Activated CD4-positive, alpha-beta T cell treated with anti-CD3 and anti-CD28 coated beads, Interleukin-2, amount 50 U/mL, for 1 hour (primary cell): ENCODE data around the gene CRB3.
"Not testable (repeated sequence)": the region's sequence is repeated elsewhere in the genome, so short reads cannot be mapped to it uniquely, and the experiment has no call there.

Experiments used
- DNase-seq: peaks from one replicate; pipeline ENCODE4 v3.0.0-alpha.2; 2020

Gene CRB3, protein sequence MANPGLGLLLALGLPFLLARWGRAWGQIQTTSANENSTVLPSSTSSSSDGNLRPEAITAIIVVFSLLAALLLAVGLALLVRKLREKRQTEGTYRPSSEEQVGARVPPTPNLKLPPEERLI

DNA sequence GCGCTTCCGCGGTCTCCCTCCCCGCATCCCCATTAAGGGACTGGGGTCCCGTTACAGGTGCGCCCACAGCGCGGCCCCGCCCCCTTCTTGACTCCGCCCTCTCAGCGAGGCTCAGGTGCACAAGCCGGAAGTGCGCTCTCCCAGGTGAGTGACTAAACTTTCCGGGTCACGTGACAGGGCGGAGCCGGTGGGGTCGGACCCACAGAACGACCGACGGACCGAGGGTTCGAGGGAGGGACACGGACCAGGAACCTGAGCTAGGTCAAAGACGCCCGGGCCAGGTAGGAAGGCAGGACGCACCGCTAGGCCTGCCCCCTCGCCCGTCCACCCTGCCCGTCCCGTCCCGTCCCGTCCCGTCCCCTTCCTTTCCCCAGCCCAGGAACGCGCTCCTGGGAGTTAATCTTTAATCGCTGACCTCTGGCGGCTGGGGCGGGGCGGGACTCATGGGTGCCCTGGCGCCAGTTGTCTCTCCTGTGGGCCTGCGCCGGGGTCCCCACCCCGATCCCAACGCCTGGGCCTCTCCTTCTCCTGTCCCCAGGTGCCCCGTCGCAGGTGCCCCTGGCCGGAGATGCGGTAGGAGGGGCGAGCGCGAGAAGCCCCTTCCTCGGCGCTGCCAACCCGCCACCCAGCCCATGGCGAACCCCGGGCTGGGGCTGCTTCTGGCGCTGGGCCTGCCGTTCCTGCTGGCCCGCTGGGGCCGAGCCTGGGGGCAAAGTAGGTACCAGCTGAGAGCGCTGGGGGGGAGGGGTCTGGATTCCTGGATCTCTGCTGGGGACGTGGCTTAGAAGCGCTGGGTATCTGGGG lies at the start of gene CRB3:
Gene CRB3, plus strand, starts transcription at position 202 of the 804 bp plus-strand sequence. Its CDS starts 431 bp downstream, at position 633.
- peak; percentile 66 for DNase-seq

DNA sequence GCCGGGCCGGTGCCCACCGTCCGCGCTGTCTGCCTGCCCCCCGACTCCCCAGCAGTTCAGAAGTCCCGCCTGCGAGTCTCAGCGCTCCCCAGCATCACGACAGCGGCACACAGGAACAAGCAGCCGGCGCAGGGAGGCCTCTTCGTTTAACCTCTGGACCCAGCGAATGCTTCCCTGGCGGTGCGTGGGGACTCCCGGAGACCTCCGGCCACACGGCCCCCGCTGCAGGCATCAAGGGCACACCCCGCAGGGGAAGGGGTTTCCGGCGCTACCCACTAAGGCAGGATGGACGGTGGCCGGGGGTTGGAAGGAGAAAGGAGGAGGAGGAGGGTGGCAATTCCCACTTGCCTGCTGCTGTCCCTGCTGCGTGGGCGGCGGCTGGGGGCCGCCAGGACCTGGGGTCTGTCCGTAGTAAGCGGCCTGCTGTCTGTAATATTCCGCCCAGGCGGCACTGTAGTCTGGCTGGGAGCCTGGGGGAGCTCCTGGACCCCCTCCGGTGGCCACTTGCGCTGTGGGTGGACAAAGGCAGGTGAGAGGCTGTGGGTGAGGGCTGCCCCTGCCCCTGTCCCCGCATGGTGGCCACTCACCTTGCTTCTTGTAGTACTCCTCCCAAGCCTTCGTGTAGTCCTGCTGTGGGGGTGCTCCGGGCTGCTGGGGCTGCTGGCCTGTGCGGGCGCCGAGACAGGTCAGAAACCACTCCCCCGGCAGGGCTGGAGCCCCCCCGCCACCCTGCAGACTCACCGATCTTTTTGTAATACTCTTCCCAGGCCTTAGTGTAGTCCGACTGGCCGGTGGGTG lies 49.1 kb upstream of the CRB3 start:
- no peak for DNase-seq

DNA sequence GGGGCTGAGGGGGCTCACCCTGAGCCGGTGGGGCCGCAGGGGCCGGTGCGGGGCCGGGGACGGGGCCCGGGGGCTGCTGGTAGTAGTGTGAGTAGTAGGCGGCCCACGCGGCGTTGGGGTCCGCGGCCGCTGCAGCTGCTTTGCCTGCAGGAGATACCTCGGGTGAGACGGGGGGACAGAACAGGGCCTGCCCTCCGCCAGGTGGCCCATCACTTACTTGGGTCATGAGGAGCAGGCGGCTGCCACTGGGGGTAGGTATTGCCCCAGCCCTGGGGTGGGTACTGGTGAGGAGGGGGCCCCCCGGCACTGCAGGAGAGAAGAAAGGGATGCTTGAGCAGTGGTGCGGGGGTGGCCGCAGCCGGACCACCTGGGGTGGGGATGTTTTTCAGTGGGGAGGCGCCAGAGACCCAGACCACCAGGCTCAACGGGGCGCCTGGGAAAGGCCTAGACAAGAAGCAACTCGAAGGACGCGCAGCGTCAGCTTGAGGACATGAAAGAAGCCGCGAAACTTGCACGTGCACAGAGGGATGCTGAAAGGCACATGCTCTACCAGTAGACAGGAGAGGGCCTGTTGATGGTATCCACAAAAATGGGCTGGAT lies 48.4 kb upstream of the CRB3 start:
- DNase-seq, result no peak

DNA sequence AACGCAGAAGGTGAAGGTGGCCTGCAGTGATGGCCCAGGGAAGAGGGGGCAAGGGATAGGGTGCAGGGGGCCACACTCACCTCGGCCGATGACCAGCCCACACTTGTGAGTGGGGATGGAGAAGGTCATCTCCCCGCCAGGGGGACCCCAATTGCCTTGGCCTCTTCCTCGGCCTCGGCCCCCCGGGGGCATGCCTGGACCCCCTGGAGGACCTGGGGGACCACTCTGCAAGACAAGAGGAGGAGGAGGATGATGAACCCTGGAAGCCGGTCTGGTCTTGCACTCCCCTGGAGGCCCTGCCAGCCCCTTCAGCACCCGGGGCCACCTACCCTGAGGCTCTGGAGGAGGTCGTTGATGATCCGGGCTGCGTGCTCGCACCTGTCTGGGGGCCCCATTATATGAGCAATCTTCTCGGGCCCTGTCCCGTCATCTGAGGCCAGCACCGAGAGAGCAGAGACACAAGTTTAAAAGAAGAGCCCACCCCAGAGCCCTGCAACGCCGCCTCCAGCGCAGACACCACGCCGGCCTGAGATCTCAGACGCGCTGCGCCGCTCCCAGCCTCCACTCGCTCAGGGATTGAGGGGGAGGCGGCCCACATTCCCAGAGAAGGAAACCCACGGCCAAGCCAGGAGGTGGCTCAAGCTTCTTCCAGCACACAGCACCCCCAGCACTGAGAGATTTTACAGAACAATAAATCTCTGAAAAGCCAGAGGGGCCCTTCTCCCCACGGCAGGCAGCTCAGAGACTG lies 47.2 kb upstream of the CRB3 start:
- DNase-seq, result no peak

DNA sequence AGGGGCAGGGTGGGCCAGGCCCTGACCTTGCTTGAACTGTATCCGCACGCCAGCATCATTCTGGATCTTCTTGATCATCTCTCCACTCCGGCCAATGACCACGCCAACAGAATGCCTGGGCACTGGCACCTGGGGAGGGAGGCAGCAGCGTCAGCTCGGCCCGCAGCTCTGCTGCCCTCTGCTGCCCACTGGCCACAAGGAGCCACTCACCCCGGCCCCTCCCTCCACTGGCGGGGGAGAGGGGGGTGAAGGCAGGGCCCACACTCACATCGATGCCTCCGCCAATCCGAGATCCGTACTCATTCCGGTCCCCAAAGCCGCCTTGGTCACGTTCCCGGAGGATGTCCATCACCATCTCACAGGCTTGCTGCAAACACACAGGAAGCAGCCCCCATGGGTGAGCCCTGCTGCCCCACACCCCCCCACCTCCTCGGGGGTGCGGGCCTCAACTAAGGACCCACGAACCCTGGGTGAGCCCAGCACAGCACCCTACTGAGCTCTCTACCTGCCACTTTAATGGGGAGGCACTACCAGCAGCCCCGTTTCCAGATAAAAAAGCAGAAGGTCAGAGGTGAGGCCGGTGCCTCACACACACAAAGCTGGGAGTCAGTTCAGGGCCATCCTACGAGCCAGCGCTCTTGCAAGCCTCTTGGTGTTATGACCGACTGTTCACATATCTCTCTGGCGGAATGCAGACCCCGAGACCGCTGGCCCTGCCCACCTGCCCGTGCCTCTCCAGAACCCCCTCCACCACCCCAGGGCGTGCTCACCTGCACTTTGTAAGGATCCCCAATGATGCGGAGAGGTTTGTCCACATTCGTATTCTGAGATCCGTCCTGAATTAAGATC lies 46.1 kb upstream of the CRB3 start:
- no peak for DNase-seq

DNA sequence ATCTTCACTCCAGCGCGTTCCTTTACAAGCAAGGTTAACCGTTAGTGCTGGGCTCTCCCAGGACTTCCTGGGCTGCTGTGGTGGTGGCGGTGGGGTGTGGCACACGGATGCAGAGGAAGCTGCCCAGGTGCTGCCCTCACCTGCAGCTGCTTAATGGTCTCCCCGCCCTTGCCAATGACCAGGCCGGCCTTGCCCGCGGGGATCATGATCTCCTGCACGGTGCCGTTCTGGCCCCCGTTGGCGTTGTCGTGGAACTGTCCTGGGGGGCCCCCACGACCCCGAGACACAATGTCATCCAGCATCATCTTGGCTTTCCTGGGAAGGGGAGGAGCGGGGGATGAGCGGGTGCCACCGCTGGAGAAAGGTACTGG lies 45.5 kb upstream of the CRB3 start:
- no peak for DNase-seq

DNA sequence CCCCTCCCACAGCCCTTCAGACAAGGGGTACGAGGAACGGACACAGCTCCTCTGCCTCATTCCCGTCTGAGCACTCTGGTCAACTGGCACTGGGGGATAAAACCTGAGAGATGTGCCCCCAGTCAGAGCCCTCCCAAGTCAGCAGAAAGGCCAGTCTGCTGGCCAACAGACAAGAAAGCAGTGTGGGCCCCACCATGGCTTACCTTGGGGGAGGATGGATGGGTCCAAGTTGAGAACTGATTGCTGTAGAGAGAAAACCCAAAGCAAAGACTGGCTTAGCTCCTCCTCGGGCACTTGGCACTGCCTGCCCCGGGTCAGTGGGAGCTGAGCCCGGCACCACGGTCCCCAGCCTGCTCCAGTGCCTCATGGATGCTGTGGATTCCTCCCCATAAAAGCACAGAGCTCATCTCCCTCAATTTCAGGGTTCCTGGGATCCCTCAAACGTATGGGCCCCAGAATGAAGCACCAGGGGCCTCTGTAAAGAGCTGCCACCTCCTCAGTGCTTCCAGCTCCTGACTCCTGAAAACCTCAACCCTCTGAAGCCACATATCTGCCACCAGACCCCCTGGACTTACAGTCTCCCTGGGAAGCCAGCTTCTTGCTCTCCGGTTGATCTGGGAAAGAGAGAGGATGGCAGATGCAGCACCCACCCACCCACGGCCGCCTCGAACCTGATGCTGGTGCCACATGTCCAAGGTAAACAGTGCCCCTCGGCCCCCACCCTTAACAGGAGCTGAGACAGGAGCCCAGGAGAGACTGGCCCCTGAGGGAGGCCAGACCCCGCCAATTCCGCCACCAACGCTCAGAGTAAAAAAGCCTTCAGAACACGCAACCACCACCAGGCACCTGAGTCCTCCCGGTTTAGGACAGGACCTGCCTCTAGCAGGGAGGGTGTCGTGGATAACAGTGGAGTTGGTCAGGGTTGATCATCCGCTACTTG lies 42.7 kb upstream of the CRB3 start:
- DNase-seq, result no peak

DNA sequence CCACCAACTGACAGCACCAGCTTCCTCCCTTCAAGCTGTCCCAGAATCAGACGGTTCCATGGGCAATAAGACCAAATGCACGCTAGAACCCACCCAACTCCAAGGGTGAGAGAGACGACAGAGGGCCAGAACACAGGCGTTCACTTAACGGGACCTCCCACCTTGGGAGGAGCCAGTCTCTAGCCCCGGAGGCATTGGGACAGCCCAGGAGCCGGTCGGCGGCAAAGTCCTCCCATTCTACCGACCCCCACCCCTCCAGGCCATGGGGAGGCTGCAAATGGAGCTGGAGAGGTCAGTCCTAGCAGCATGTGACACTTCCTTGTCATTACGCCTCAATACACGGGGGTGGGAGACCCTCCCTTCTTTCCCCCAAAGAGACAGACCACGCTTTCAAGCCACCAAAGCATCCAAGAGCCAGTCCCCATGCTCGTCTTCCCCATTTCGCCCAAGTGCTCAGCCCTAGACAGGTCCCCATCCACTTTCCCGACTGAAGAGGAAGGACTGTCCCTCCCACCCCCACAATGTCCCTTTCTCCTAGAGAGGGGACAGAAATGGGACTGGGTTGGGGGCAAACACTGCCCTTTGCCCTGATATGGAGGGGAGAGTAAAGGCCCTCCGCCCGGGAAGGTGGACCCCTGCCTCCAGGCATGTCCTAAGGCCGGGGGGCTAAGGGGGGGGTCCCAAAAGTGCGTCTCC lies 40.4 kb upstream of the CRB3 start:
- peak; percentile 19 for DNase-seq

DNA sequence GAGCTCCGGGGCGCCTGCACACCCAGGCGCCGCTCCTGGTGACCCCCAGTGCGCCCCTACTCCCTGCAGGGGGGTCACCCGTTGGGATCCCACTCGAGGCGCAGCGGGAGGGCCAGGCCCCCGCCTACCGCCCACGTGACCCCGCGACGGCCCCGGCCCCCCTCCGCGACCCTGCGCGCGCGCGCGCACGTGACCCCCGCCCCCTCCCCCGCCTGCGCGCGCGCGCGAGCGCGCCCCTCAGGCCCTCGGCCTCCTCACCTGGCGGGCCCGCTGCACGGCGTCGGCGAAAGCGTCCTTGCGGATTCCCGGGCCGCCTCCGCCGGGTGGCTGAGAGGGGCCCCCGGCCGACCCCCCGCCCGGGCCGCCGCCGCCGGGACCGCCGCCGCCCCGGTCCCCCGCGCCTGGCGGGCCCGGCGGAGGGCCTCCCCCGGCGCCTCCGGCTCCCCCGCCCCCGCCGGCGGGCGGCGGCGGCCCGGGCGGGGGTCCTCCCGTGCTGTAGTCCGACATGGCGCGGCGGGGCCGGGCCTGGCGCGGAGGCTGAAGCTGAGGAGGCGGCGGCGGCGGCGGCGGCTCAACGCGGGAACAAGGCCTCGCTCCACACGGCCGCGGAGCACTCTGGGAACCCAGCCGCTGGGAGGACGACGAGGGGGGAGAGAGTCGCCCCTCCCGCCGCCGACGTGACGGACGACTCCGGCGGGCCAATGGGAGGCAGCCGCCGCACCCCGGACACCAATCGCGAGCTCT lies 39.7 kb upstream of the CRB3 start, which contains the start of gene KHSRP:
Gene KHSRP, minus strand, starts transcription at position 617 of the 744 bp plus-strand sequence. Its CDS starts 110 bp downstream, at position 507.
- peak; percentile 25 for DNase-seq

DNA sequence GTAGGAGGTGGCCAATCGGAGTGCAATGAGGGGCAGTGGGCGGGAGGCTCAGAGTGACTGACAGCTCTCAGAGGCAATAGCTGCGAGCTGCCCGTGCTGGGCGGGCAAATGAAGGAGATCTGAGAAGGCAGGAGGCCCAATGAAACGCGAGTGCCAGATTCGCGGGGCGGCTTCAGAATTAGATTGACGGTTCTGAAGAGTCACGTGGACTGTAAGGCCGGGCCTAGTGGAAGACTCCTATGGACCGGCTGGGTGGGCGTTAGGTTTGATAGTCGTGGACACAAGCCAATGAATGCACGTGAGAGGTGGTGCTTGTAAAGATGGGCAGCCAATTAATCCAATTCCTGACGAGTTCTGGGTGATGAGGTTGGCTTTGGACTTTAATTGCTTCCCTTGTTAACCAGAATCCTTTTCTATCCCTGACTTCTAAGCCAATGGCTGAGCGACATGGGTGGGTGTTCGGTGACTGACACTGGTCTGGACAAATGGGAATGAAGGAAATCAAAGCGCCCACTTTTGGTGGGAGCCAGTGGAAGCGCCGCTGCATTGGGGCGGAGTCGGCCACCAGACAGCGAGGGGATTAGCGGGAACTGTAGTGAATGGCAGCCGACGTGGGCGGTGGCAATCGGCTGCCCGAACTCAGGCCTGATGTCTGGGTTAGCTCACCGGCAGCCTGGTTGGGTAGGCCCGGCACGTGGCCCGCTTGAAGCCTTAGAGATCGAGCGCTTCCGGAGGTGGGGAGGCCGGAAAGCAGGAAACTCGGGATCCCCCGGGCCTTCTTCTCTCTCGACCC lies 38.9 kb upstream of the CRB3 start:
- DNase-seq, result peak; percentile 98

DNA sequence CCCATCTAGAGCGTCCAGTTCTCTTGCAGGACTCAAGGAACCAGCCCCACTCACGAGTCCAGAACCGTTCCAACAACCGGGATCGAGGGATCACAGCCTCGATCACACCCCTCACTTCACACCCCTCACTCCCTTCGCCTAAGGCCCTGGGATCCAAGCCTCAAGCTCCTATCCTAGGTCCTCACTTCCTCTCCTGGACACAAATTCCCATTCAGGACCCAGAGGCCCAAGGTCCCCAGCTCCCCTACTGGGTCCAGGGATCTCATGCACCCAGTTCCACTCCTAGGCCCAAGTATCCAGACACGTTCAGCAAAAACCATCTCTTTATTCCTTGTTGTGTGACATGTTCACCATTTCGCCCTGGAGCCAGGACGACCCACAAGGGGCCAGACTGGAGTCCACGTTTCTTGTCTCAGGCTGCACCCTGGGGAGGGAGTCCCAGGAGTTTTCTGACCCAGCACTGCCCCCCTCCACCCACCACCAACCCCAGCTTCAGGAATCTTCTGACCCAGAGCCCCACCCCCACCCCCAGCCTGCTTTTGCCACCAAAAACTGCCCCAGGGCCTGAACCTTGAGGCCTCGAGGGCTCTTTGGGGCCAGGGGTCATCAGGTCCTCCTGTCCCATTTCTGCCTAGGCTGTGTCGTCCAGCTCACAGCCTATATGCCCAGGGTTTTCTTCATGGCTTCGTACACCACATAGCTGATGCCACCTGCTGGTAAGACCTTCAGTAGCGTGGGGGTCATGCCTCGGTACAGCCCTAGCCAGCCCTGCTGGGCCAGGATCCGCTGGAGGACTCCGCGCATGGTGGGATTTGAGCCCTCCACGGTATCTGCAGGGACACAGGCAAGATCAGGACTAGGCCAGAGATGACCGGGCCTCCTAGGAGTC lies 38.1 kb upstream of the CRB3 start:
- DNase-seq, result peak; percentile 12

DNA sequence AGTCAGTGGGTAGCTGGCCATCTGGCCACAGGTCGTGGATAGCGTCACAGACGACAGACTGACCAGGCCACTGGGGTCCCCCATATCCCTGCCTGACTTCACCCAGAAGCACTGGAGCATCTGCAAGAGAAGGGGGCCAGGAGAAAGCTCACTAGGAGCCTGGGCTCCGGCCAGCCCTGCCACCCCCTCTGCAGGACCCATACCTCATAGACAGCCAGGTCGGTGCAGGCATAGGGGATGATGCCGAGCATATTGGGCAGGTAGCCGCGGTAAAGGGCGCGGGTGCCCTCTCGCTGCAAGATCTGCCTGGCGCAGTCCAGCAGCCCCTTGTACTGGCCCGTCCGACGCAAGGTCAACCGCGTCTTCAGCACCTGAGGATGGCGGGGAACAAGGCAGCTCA lies 36.9 kb upstream of the CRB3 start:
- DNase-seq, result no peak

DNA sequence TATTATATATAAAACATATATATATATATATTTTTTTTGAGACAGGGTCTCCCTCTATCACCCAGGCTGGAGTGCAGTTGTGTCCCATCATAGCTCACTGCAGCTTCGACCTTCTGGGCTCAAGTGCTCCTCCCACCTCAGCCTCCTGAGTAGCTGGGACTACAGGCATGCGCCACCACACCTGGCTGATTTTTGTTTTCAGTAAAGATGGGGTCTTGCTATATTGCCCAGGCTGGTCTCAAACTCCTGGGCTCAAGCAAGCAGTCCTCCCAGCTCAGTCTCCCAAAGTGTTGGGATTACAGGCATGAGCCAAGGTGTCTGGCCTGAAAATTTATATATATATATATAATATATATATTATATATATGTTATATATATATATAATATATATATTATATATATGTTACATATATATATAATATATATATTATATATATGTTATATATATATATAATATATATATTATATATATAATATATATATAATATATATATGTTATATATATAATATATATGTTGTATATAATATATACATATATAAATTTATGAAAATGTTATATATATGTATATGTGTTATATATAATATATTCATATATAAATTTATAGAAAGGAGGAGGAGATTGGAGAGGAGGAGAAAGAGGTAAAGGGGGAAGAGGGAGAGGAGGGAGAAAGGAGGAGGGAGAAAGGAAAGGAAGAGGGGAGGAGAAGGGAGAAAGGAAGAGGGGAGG lies 35.2 kb upstream of the CRB3 start:
- not testable (repeated sequence) for DNase-seq

DNA sequence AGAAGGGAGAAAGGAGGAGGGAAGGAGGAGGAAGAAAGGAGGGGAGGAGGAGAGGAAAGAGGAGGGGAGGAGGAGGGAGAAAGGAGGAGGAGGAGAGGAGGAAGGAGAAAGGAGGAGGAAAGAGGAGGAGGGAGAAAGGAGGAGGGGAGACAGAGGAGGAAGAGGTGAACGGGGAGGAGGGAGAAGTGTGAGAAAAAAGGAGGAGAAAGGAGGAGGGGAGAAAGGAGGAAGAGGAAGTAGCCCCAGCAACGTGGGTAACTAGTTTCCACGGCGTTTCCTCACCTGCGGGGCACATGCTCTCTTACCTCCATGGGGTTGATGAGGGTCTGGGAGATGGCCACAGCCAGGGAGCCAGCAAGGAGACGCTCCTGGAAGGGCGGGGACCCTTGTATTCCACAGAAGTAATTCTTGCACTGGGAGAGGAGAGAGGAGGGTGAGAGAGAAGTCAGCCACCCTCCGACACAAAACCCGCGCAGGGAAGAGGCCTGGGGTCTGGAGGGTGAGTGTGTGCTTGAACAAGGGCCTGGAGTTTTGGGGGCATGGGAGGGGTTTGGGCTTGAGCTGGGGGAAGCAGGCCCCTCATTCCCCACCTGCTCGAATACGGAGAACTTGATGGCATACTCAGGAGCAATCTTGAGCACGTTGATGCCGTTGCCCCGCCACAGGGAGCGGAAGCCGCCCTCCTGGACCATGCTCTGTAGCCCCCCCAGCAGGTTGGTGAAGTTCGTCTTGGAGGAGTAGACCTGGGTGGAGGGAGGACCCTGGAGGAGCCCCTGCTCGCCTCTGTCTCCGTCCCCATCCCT lies 34.5 kb upstream of the CRB3 start:
- no peak for DNase-seq

DNA sequence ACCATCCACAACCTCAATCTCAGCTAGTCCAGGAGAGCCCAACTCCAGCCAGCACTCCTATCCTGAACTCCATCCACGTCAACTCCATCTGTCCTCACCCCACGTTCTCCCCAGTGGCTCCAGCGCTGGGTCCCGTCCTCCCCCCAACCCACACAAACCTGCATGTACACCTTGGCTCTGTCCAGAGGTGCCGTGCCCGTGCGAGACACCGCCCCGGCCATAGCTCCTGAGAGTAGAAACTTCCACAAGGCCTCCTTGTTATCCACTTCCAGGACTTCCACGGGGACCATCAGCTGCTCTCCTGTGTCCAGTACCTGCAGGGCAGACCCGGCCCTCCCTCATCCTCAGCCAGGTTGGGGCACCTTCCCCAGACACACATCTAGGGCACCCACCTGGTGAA lies 32.2 kb upstream of the CRB3 start:
- no peak for DNase-seq

DNA sequence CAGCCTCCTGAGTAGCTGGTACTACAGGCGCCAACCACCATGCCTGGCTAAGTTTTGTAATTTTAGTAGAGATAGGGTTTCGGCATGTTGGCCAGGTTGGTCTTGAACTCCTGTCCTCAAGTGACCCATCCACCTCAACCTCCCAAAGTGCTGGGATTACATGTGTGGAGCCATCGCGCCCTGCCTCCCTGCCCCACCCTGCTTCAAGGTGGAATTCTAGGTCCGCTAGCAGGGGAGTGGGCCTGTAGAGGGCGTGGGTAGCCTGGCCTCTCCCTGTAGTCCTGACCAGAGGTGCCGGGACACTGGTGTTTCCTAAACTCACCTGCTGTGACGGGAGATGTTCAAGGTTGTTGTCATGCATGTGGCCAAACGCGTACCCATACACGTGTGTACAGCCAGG lies 30.9 kb upstream of the CRB3 start:
- DNase-seq, result no peak
